ENCODE data around the gene CHD5.

Gene CHD5

DNA sequence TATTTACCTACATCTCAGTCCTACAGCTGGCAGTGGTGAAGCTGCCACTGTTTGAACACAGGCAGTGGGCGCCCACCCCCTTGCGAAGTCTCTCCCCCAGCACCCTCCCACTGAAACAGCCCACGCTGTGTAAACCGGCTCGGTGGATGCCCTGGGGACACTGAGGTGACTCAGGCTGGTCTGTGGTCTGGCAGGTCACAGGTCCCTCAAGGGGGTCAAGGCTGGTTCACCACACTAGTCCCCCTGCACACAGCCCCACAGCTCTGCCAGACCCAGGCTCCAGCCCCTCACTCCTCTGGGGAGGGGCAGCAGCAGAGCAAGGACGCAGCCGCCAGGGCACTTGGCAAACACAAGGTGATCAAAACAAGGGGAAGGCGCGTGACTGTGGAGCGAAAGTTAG is 7.6 kb downstream of the CHD5 start:
- no peak for DNase-seq

DNA sequence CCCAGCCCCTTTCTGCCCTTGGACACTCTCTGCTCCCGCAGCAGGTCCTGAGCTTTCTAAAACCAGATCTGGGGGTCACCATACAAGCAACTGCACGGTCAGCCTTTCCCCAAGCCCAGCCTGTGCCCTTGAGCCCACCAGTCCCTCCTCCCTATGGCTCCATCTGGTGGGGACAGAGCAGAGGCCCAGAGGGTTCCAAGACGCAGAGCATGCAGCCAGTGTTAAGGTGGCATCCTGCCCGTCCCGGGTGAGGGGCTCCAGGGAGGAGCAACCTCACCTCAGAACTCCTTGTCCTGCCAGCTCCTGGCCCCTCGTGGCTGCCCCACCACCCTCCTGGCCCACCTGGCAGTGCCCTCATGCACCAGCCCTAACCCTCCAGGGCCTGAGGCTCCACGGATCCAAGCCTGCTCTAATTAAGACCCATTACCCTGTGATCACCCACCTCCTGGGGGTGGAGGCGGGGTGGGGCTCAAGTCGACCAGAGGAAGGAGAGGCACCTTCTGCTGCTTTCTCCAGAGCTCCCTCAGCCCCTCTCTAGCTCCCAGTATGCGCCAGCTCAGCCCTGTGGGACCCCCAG is 8.5 kb downstream of the CHD5 start:
- DNase-seq: peak; percentile 15

GRCh38 chr1:6170742-6171201 is 9.3 kb downstream of the CHD5 start:
- no peak for DNase-seq

DNA sequence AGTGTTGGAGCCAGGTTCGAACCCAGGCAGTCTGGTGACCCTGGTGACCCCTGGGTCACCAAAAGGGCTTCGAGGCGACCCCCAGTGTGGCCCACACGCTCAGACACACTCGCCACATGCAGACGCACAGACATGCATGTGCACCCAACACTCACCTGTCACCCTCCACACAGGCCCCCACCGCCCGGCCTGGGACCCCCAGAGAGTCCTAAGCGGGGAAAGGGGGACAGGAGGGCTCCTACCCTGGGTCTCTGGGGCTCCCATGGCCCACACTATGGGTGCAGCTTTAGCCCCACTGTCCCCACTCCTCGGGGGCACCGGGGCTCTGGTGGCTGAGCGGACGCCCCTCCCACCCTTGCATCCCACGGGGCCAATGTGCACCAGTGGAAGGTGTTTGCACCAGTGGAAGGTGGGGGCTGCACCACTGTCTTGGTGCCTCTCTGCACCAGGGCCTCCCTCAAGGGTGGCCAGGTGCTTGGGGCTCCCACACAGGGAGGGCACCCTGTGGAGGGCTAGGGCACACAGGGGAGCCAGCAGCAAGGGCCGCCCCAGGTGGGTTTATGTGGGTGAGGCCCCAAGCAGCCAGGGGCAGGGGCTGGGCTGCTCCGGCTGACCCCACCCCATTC is 9.9 kb downstream of the CHD5 start:
- no peak for DNase-seq

- no peak for DNase-seq
These were observed 11.1 kb downstream of the CHD5 start for GRCh38 chr1:6168947-6169586.

DNA sequence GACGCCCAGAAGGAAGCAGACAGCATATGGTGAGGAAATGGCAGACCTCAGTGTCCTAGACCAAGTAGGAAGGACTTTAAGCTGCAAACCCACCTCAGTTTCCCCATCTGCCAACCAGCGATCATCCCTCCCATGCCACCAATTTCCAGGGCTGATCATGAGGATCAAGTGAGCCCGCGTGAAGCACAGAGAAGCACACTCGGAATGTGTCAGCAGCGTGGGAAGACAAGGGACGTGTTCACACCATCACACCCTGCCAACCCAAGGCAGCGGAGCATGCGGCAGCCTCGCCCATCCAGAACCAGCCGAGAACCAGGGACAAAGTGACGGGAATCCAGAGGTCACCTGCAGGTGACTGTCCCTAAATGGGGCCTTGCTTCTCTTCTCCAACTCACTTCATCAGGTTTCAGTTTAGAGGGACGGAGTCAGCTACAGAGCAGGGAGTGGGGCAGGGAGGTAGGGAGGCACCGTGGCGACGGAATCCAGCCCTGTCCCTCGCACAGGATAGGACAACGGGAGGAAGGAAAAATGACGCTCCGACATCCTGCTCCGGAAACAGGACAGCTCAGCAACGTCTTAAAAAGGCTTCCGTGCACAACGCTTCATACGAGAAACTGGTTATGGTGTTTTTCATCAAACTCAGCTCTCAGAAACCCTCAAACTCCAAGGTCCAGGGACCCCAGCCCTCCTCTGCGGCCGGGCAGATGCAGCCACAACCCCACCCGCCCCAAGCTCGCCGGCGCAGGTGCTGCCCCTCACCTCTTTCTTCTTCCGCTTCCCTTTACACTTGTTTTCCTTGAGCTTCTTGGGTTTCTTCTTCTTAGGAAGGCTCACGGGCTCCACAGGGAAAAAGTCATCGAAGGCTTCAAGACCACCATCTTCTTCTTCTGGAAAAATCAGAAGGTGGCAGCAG is 12.5 kb downstream of the CHD5 start:
- DNase-seq: no peak

DNA sequence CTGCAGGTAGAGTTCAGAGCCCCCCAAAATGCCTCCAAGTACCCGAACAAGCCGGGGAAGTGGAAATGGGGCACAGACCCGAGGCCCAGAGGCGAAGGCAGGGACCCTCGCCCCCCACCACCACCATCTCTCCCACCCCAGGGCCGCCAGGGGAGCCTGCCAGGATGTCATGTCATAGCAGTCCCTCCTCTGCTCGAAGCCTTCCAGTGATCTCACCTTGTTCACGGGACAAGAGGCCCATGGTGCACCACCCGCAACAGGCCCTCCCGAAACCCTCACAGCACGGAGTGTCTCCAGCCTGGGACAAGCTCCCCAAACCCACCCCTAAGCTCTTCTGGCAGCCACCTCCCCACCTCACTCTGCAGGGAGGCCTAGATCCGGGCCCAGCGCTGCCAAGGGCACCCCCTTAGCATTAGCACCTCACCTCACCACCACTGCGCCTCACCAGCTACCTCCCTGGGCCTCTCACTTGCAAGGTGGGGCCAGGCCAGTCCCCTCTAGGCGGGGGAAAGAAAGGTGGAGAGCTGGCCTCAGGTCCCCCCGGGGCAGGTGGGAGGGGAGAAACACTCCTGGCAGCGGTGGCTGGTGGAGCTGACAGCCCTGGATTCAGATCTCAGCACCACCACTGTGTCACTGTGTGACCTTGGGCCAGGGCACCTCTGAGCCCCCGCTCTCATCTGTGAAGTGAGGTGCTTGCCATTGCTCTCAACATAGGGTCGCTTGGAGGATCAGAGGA is 13.3 kb downstream of the CHD5 start:
- DNase-seq: no peak

GRCh38 chr1:6166221-6166620 is 13.9 kb downstream of the CHD5 start:
- DNase-seq: no peak

DNA sequence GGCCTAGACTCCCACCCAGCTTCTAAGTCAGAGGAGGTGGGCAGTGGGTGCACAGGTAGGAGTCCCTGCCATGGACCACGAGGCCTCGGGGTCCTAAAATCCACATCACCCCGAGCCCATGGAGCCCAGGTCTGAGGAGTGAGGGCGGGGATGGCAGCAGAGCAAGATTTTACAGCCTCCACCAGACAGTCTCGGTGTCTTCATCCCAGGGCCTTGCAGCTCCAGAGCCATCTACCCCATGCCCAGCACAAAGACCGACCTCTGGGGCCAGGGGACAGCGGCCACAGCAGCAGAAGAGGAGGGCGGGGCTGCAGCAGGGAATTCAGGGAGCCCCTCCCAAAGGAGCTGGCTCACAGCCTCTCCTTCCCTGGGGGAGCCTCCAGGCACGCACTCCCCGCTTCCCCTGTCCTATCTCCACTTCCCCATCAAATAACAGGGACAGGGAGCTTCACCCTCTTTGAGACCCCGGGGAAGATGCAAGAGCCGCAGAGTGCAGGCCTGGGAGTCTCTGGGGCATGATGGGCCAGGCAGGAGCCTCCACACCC is 14.6 kb downstream of the CHD5 start:
- DNase-seq: no peak

GRCh38 chr1:6165027-6165426 is 15.1 kb downstream of the CHD5 start:
- DNase-seq: no peak

DNA sequence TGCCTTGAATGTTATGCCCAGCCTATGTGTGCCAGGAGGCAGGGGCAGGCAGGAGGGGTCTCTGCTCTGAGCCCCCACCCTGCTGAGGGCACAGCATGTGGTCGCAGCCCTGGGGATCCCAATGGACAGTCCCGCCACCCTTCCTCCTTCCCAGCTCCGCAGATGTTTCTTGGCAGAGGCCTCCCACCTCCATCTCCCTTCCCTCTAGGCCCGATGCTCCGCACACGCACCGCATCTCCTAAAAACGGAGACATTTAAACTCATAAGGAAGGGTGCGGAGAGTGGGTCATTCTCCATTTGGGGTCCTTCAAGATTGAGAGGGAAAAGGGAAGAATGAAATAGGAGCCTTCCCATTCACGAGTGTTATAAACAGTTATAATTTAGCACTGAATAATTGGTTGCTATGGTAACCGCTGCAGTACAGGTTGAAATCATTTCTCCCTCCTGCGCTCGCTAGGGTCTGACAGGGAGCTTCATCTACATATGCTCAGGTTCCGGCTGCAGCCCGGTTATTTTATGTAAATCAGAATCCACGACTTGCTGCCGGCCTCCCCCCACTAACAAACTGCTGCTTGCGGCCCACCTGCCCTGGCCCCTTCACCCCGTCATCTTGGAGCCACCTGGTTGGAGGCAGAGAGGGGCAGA is 16.0 kb downstream of the CHD5 start:
- DNase-seq: no peak

DNA sequence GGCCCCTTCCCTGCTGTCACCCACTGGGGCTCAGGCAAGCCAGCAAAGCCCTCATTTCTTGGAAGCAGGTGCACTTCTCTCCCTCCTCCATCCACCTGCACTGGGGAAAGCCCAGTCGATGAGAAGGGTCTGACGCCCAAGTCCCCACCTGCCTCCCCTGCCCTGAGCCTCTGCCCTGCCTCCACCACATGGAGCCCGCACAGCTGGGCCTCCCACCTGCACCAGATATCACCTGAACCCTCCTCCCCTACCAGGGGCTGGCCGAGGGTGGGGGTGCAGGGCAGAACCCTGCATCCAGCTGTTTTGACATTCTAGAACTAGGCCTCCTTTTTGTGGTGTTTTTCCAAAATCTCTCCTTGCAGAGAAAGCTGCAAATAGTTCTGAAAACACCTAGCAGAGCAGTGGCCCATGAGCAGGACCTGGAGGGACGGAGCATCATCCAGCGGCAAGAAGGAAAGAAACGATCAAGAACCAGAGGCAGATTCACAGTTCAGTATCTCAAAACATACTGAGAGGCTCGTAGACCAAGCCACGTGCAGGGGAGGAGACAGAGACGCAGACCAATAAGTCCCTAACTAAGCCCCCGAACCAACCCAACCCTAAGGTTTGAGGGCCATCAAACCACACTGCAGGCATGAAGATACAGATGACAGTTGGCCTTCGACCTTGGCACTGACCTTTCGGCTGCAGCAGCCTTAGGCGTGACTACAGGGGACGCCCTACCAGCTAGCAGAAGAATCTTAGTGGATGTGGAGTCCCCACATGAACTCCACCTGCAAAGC is 16.7 kb downstream of the CHD5 start:
- no peak for DNase-seq

DNA sequence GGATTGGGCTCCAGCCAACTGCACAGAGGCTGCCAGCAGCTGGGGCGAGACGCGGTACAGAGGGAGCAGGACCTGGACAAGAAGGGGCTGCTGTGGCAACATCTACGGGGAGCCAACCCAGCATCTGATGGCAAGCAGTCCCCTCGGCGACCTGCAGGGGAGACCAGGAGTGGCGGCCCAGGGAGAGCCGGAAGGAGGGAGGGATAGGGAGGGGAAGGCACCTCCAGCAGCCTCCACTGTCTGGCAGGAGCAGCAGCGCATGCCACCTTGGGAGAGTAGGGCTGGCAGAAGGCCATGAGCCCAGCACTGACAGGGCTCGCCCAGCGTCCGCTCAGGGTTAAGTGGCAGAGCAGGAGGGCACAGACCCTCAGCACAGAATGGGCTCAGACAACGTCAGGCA is 17.3 kb downstream of the CHD5 start:
- no peak for DNase-seq

- no peak for DNase-seq
These were observed 17.8 kb downstream of the CHD5 start for GRCh38 chr1:6162341-6162740.

DNA sequence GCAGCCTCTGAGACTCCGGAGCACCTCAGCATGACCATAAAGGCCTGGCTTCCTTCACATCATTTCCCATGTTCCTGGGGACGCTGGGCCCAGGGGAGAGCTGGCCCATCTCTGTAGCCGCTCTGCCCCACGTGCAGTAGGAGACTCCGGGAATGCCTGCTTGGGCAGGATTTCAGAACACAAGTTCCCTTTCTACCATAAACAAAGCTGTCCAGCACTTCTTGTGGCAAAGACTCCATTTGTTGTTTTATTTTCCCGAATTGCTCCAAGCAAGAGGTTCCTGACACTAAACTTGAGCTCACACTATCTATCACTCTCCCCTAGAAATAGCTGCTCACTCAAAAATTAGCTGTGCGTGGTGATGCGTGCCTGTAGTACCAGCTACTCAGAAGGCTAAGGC is 21.9 kb downstream of the CHD5 start:
- no peak for DNase-seq

DNA sequence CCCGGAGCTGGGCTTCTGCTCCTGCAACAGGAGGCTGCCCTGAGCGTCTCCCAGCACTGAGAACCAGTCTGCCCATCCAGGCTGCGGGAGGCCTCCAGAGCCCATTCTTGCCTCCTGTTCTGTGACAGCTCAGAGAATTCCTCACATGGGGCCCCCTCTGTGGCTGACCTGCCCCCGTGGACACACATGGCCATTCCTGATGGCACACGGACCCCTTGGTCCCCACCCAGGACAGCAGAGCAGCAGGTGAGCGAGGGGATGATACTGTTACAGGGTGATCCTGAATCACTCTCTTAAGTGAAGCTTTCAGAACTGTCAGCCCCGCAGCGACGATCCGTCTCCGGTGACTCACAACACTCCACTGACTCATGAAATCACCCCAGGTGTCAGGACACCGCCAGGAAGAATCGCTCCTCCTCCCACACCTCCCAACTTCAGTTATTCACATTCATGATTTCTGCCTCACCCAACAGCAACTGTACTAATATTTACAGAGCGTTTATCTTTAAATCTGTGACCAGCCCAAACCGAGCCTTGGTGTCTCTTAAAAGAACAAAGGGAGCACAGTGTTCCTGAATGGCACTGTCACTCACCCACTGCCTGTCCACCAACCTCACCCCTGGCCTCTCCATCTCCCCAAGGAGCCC is 22.5 kb downstream of the CHD5 start:
- DNase-seq: no peak

GRCh38 chr1:6157132-6157527 is 23.0 kb downstream of the CHD5 start:
- DNase-seq: no peak

DNA sequence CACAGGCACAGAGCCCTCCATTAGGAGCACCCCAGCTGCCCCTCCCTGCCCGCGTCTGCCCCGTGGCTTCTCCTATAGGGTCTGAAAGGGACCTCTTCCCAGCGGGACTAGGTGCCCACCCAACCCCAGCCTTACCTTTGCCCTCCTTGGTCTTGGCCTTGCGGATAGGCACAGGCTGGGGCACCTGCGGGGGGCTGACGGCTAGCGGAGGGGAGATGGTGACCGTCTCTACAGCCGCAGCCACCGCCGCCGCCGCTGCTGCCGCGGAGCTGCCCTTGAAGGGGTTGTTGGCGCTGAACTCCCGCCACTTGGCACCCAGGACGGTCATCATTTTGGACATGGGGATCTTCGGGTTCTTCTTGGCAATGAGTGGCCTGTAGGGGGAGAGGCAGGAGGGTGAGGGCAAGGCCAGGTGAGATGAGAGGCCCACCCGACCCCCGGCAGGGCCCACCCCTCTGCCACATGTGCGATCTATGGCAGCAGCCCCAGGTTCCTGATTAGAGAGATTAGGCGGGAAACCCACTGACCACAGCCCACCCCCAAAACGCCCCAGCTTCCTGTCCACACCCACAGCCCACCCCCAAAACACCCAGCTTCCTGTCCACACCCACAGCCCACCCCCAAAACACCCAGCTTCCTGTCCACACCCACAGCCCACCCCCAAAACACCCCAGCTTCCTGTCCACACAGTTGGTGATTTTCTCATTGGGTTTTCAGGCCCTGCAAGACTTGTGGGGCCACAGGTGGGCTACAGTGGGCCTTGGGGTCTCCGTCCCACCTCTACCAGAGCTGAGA is 25.4 kb downstream of the CHD5 start:
- DNase-seq: no peak

DNA sequence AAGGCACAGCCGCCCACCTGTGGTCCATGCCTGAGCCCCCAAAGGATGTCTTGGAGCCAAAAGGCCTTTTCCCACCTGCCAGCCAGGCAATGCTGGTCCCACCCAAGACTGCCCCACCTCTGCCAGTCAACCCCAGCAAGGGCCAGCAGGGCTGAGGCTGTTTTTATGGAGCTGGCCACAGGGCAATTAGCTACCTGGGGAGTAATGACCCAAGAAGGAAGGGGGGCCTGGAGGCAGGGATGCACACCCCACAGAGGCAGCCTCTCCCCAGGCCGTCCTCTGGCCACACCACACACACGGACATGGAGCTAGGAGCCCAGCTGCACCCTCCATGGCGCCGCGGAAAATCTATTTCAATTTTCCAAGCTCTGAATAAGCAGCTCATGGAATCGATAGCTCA is 27.2 kb downstream of the CHD5 start:
- DNase-seq: no peak

GRCh38 chr1:6152181-6152580 is 27.9 kb downstream of the CHD5 start:
- no peak for DNase-seq

Measured in fibroblast of skin of scalp (primary cell).